Stomach (tissue), 4 donors: ENCODE measurements around the gene ASIC2.

Experiments
- CTCF ChIP-seq, 7 experiments: fragments of 450-650 bp in 4 of 7; fragments of 200-600 bp in 3 of 7; sonication (generic) in 3 of 7; IDR thresholded peaks; one replicate each; pipeline ENCODE4 v1.5.1; 2016 to 2019; ENCODE audit warnings: antibody characterized with exemption in 7 of 7, control low read depth in 2 of 7, mild to moderate bottlenecking in 1 of 7
- EP300 ChIP-seq: sonication (generic); formaldehyde crosslinking; IDR thresholded peaks from one replicate; pipeline ENCODE4 v1.6.1; 2017; ENCODE audit warnings: antibody characterized with exemption
- POLR2A ChIP-seq, 4 donors: fragments of 450-650 bp; IDR thresholded peaks; one replicate each; pipeline ENCODE4 v1.6.1; 2016; ENCODE audit warnings: antibody characterized with exemption in 4 of 4, control low read depth in 2 of 4, mild to moderate bottlenecking in 1 of 4, moderate library complexity in 1 of 4
- POLR2AphosphoS5 ChIP-seq, 3 donors: sonication (generic); formaldehyde crosslinking; IDR thresholded peaks; one replicate each; pipeline ENCODE4 v1.6.1; 2016; ENCODE audit warnings: antibody characterized with exemption in 3 of 3

- TF ChIP-seq CTCF (IDR thresholded peaks at IDR 0.05), result no peak
- TF ChIP-seq POLR2A (IDR thresholded peaks at IDR 0.05), result no peak
- no peak for TF ChIP-seq POLR2AphosphoS5 (IDR thresholded peaks at IDR 0.05)
- no peak for TF ChIP-seq EP300
Observed at GRCh38 chr17:33342025-33342424, 48.9 kb upstream of the ASIC2 start.
